WERI-Rb-1 (cell line): ENCODE measurements around the gene ABR.

Source experiments
- DNase-seq: peaks from one replicate; pipeline ENCODE4 v3.0.0-alpha.2; 2020
- H3K27ac ChIP-seq: fragments of 250-450 bp; sonication (Bioruptor Pico); 2 replicates; pipeline ENCODE4 v1.5.1; 2020; ENCODE audit warnings: mild to moderate bottlenecking, moderate library complexity
- H3K27me3 ChIP-seq: fragments of 250-450 bp; sonication (Bioruptor Pico); 2 replicates; pipeline ENCODE4 v1.5.1; 2021; ENCODE audit warnings: mild to moderate bottlenecking, low read depth, moderate library complexity; ENCODE audit not compliant: insufficient read depth, severe bottlenecking
- H3K36me3 ChIP-seq: fragments of 250-450 bp; sonication (Bioruptor Pico); 2 replicates; pipeline ENCODE4 v1.5.1; 2020; ENCODE audit warnings: mild to moderate bottlenecking, moderate library complexity
- H3K4me3 ChIP-seq: 2 replicates; pipeline ENCODE4 v1.5.1; 2011; ENCODE audit warnings: low read depth, mild to moderate bottlenecking, control low read depth, low read length
- H3K9me3 ChIP-seq: fragments of 250-450 bp; sonication (Bioruptor Pico); 2 replicates; pipeline ENCODE4 v1.5.1; 2021; ENCODE audit warnings: mild to moderate bottlenecking, moderate library complexity; ENCODE audit not compliant: severe bottlenecking
- TF ChIP-seq, protein P1 (sequence below): IDR thresholded peaks from 2 replicates; pipeline ENCODE4 v1.5.1; 2011; ENCODE audit warnings: low read depth, mild to moderate bottlenecking, control low read depth, inconsistent platforms, low read length

The ABR gene

DNA sequence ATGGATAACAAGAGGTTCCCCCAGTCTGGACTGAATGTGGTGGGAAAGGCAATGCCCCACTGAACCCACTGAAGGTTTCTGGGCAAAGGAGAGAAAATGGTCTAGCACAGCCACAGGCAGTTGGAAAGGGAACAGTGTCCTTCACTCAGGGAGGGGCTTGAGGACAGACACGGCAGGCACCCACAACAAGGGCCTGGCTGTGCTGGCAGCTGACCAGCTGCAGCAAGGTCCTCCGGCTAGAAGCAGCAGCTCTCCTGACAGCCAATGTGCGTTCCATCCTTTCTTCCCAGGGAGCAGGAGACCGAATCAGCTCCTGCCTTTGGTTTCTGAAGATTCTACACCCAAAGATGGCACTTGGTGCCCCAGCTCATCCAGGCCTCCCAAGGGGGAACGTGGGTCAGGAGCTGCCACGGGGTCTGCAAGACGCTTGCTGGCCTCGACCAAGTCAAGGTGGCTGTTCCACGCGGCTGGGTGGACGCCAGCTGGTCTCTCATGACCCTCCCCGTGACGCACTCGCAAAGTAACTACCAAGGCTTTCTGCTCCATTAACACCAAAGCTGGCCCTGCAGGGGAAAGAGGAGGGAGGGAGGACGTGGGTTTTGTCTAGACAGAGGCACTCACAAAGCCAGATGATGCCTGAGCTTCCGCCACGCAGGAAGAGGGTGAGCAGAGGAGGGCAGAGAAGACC lies 11.1 kb downstream of the ABR start:
- Histone ChIP-seq H3K36me3 (no peaks in the 10 kb centered on the region), H3K4me3 (no peak overlapping the region), H3K27me3 (no peaks in the 10 kb centered on the region), H3K9me3 (no peaks in the 10 kb centered on the region), H3K27ac (no peak overlapping the region)
- TF ChIP-seq, protein P1, sequence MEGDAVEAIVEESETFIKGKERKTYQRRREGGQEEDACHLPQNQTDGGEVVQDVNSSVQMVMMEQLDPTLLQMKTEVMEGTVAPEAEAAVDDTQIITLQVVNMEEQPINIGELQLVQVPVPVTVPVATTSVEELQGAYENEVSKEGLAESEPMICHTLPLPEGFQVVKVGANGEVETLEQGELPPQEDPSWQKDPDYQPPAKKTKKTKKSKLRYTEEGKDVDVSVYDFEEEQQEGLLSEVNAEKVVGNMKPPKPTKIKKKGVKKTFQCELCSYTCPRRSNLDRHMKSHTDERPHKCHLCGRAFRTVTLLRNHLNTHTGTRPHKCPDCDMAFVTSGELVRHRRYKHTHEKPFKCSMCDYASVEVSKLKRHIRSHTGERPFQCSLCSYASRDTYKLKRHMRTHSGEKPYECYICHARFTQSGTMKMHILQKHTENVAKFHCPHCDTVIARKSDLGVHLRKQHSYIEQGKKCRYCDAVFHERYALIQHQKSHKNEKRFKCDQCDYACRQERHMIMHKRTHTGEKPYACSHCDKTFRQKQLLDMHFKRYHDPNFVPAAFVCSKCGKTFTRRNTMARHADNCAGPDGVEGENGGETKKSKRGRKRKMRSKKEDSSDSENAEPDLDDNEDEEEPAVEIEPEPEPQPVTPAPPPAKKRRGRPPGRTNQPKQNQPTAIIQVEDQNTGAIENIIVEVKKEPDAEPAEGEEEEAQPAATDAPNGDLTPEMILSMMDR, result no peak
- no peak for DNase-seq

DNA sequence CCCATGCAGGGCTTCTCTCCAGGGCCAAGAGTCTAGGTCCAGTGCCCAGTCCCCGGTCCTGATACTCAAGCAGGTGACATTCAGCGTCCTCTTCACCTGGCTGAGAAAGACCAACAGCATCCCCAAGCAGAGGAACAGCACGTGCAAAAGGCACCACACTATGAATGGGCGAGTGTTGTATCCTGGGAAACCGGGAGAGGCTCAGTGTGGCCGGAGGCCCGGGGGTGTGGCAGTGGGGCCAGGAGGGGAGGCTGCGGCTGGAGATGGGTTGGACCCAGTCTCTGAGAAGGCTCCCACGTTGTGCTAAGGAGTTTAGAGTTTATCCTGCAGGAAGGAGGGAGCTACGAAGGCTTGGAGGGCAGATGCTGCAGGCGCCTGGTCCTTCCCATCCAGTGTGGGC lies 13.5 kb downstream of the ABR start:
- DNase-seq, result no peak
- H3K4me3 ChIP-seq, result no peak overlapping the region
- H3K27me3 ChIP-seq, result no peaks in the 10 kb centered on the region
- TF ChIP-seq, protein P1, result no peak
- H3K27ac ChIP-seq, result no peak overlapping the region
- H3K9me3 ChIP-seq, result no peaks in the 10 kb centered on the region
- no peaks in the 10 kb centered on the region for H3K36me3 ChIP-seq

DNA sequence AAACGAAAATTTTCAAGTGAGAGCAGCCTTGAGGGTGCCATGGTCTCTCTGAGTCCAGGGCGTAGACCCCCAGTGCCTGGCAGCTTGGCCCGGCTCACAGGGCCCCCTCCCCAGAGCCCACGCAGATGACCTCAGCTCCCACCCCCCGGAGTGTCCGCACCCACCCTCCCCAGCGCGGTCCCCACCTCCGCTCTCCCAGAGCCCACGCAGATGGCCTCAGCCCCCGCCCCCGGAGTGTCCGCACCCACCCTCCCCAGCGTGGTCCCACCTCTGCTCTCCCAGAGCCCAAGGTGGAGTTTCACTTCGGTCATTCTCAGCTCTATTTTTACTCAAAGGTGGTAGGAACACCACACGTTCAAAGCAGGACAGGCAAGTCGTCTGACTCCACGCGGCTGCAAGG lies 13.9 kb downstream of the ABR start:
- Histone ChIP-seq H3K4me3 (no peak overlapping the region), H3K36me3 (no peaks in the 10 kb centered on the region), H3K9me3 (no peaks in the 10 kb centered on the region), H3K27me3 (no peaks in the 10 kb centered on the region), H3K27ac (no peak overlapping the region)
- no peak for DNase-seq
- TF ChIP-seq, protein P1, result no peak

DNA sequence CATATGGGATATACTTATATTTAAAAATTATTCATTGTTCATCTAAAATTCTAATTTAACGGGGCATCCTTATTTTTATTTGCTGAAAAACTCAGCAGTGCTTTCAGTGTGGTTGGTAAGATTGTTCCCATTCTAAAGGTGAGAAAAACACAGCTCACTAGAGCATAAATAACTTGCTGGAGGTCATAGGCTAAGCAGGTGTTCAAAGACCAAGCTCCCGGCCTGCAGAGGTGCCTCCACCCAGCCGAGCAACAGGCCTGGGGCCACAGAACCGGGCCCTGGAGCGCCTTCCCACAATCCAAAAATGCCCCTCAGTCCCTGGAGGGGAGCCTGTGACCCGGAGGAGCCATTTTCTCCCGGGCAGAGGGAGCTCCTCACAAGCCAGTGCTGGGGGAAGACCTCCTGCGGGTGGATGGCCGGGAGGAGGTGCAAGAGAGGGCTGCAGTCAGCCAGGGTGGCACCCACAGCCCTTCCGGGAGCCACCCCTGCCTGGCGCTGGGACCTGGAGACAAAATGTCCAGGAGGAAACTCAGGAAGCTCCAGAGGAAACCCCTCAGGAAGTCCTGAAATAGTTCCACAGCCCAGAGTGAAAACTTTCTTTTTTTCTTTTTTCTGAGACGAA lies 14.7 kb downstream of the ABR start:
- no peaks in the 10 kb centered on the region for H3K27me3 ChIP-seq
- H3K36me3 ChIP-seq, result no peaks in the 10 kb centered on the region
- TF ChIP-seq, protein P1, result no peak
- no peaks in the 10 kb centered on the region for H3K9me3 ChIP-seq
- no peak for DNase-seq
- no peak overlapping the region for H3K4me3 ChIP-seq
- no peak overlapping the region for H3K27ac ChIP-seq

DNA sequence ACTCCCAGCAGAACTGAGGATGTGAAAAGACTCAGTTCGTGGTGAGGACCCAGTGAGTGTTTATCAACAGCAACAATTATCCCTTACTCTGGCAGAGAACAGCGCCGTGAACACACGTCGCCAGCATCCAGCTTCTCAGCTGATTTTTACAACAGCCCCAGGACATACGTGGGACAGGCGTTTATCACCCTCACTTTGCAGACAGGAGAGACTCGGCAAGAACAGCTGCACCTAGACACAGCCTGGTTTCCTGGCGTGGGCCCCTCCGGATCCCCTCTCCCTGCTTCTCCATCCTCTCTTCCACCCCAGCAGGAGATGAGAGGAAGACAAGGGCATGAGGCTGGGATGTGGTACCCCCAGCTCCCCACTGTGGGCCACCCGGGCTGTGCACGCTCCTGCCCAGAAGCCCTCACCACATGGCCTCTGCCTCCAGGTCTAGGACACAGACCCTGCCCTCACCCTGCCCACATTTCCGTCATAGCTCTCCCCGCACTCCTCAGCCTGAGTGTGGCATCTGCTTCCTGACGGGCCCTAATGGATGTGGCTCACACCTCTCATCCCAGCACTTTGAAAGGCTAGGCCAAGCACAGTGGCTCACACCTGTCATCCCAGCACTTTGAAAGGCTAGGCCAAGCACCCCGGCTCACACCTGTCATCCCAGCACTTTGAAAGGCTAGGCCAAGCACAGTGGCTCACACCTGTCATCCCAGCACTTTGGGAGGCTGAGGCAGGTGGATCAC lies 17.5 kb downstream of the ABR start:
- no peaks in the 10 kb centered on the region for H3K36me3 ChIP-seq
- no peak overlapping the region for H3K27ac ChIP-seq
- no peak overlapping the region for H3K4me3 ChIP-seq
- no peaks in the 10 kb centered on the region for H3K9me3 ChIP-seq
- TF ChIP-seq, protein P1, result no peak
- DNase-seq, result no peak
- no peaks in the 10 kb centered on the region for H3K27me3 ChIP-seq
